ENCODE data around the gene NOSTRIN.
A peak's percentile ranks its signal among the peaks of the same experiment; 100 is the strongest.
"Not testable (repeated sequence)": the region's sequence is repeated elsewhere in the genome, so short reads cannot be mapped to it uniquely, and the experiment has no call there.

NOSTRIN gene

GRCh38 chr2:168801961-168802858 lies at the start of gene NOSTRIN:
TSS of gene NOSTRIN (plus strand) at chr2:168802637. CDS start at chr2:168802647, 10 bp downstream.
- no peak for DNase-seq (ENCODE audit: low spot score)

GRCh38 chr2:168753765-168754329 lies 48.6 kb upstream of the NOSTRIN start:
- no peak for DNase-seq (ENCODE audit: low spot score)

- DNase-seq (ENCODE audit: low spot score) = no peak
Measured at GRCh38 chr2:168757223-168757622, 45.2 kb upstream of the NOSTRIN start.

GRCh38 chr2:168758970-168759820 lies 43.2 kb upstream of the NOSTRIN start:
- peak; percentile 51 for DNase-seq (ENCODE audit: low spot score)

DNA sequence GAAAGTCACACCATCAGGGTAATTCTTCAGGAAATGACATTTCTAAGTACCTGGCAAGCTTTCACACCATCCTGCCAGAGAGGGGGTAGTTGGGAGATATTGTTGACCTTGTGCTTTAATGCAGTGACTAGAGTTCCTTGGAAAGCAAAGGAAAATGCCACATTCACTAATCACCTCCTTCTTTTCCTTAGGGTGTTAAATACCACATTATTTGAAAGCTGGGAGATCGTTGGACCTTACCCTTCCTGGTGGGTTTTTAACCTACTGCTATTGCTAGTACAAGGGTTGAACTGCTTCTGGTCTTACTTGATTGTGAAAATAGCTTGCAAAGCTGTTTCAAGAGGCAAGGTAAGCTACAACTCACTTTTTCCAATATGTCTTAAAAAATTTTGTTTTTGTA lies 37.0 kb upstream of the NOSTRIN start:
- DNase-seq (ENCODE audit: low spot score) = no peak

- DNase-seq (ENCODE audit: low spot score) = no peak
Measured at GRCh38 chr2:168766600-168766999, 35.8 kb upstream of the NOSTRIN start.

GRCh38 chr2:168767258-168767657 lies 35.2 kb upstream of the NOSTRIN start:
- DNase-seq (ENCODE audit: low spot score) = no peak

DNA sequence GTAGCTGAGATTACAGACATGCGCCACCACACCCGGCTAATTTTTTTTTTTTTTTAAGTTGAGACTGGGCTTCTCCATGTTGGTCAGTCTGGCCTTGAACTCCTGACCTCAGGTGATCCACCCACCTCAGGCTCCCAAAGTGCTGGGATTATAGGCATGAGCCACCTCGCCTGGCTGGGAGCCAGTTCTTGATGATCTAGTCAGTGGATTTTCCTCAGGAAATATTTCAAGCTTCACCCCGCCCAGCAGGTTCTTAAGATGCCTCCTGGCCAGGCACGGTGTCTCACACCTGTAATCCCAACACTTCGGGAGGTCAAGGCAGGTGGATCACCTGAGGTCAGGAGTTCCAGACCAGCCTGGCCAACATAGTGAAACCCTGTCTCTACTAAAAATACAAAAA lies 34.1 kb upstream of the NOSTRIN start:
- DNase-seq (ENCODE audit: low spot score) = not testable (repeated sequence)

- no peak for DNase-seq (ENCODE audit: low spot score)
Measured at GRCh38 chr2:168770796-168771195, 31.6 kb upstream of the NOSTRIN start.

- DNase-seq (ENCODE audit: low spot score) = no peak
Measured at GRCh38 chr2:168772704-168773103, 29.7 kb upstream of the NOSTRIN start.

DNA sequence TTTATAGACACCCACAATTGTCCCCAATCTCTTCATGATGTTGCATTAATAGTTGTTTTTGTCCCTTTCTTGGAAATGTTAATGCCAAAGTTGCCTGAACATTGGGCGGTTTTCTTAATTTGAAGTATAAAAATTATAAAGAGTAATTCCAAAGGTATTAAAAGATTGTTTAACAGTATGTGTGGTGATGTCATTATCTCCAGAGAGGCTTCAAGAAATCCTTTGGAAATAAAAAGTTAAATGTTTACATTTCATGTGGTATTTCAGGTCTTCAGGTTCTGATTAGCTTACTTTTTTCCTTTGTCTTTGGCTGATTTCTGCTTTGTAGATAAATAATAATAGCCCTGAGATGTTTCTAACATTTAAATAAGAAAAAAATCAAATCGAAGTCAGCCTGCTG lies 29.3 kb upstream of the NOSTRIN start:
- no peak for DNase-seq (ENCODE audit: low spot score)

GRCh38 chr2:168773719-168774521 lies 28.5 kb upstream of the NOSTRIN start:
- no peak for DNase-seq (ENCODE audit: low spot score)

- DNase-seq (ENCODE audit: low spot score) = no peak
Measured at GRCh38 chr2:168775837-168776236, 26.6 kb upstream of the NOSTRIN start.

- no peak for DNase-seq (ENCODE audit: low spot score)
Measured at GRCh38 chr2:168780669-168781071, 21.8 kb upstream of the NOSTRIN start.

DNA sequence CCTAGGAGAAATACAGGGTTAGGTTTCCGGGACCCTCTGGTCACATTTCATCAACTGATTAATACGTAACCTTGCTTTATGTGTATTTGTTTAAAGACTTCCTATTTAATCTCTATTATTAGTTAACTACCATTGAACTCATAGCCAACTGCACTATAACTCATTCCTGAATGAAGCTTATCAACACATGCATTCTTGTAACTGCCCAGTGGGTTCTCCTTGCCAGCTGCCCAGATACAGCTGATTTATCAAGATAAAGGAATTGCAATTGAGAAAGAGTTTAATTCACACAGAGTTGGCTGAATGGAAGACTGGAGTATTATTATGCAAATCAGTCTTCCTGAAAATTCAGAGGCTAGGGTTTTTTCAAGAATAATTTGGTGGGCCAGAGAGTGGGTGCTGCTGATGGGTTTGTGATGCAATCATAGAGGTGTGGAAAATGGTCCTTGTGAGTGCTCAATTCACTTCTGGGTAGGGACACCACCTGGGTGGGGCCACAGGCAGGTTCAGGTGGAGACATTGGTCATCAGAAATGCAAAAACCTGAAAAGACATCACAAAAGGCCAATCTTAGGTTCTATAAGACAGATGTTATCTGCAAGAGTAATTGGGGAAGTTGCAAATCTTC lies 21.1 kb upstream of the NOSTRIN start:
- DNase-seq (ENCODE audit: low spot score) = no peak

DNA sequence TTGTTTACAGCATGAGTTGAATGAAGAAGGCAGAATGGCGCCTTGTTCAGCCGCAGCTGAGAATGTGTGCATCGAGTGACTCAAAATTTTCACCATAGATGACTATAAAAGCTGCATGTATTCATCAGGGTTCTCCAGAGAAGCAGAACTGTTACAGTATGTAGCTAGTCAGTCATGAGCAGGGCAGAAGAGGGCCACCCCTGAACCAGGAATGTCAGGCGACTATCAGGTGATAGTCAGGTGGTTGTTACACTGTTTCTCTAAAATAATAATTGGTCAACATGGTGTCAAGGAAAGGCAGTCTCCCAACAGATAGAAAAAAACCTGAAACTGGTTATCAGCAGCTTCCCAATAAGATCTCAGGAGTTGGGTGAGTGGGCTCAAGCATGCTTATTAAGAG lies 20.2 kb upstream of the NOSTRIN start:
- DNase-seq (ENCODE audit: low spot score) = no peak

- no peak for DNase-seq (ENCODE audit: low spot score)
Measured at GRCh38 chr2:168784993-168785392, 17.4 kb upstream of the NOSTRIN start.

DNA sequence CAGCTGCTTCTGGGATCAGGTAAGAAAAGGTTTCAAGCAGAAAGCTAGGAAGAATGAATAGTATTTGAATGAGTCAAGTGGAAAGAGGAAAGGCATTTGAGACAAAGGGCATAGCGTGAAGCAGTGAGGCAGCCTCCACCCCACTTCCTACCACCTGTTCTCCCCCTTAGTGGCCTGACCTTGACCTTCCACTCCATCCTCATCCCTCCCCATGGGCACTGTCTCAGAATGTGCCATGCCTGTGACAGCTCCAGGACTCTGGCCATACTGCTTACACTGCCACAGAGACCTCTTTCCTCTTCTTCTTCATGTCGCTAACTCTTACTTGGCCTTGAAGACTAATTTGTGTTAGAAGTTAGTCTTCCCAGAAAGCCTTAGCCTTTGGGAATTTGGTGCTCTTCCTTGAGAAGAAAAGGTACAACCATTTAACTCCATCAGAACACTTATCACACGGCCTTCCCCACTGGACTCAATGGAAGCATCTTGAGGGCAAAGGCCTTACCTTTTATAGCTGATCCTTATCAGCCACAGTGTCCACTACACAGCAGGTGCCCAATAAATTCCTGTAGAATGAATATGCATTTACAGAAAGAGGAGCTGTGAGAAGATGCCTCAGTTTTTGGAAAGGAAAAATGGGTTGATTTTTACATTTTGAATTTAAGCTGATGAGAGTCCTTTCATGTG lies 15.2 kb upstream of the NOSTRIN start:
- no peak for DNase-seq (ENCODE audit: low spot score)

DNA sequence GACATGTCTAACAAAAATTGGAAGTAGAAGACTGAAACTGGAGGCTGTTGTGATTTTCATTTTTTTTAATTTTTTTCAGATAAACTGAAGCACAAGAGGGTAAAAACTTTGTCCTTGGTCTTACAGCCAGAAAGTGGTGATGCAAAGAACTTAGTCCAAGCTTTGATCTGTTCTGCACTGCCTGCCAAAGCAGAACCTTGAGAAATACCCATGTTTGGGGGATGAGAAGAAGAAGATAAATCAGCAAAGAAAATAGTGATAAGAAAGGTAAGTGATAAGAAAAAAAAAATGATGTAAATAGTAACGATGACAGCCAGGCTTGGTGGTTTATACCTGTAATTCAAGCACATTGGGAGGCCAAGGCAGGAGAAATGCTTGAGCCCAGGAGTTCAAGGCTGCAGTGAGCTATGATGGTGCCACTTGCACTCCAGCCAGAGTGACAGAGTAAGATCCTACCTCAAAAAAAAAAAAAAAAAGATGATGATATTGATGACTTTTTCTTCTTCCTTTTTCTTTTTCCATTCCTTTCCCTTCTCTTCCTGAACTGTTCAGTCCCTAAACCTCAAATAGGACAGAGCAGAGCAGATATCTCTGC lies 14.6 kb upstream of the NOSTRIN start:
- no peak for DNase-seq (ENCODE audit: low spot score)

GRCh38 chr2:168789776-168790175 lies 12.7 kb upstream of the NOSTRIN start:
- DNase-seq (ENCODE audit: low spot score) = no peak
